Measurements from ENCODE around the gene MEIKIN. TPM values are rescaled to one million over a fixed set of nuclear protein-coding genes. Genes with fewer than 3 reads are reported as not detected.

The MEIKIN gene
- total RNA-seq, 4 donors from 2014 or later: not detected

DNA sequence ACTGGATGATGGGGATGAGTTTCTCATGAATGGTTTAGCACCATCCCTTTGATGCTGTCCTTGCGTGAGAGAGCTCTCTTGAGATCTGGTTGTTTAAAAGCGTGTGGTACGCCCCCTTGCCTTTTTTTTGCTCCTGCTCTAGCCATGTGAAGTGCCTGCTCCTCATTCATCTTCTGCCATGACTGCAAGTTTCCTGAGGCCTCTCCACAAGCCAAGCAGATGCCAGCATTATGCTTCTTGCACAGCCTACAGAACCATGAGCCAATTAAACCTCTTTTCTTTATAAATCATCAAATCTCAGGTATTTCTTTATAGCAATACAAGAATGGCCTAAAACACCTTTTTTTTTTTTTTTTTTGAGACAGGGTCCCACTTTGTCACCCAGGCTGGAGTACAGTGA, 181.5 kb downstream of the MEIKIN start:
- H3K27ac ChIP-seq: no peak overlapping the region
- DNase-seq (ENCODE audit: low spot score in 2 of 2): no peak
- WGBS, 2 donors: 97 to 98% methylated on average over 3 of the region's 3 CpGs

GRCh38 chr5:131760793-131761192, 184.7 kb downstream of the MEIKIN start:
- DNase-seq (ENCODE audit: low spot score in 2 of 2): no peak
- TF ChIP-seq EP300 (IDR thresholded peaks at IDR 0.05) (no peak), POLR2A (IDR thresholded peaks at IDR 0.05) (no peak), CTCF (IDR thresholded peaks at IDR 0.05) (no peak)
- WGBS, 2 donors: 78 to 85% methylated on average over 2 of the region's 2 CpGs
- Histone ChIP-seq H3K4me1 (peaks cover 0 to 39% (median 9%) of the 10 kb centered on the region in 4 donors), H3K4me3 (no peak overlapping the region), H3K36me3 (peaks cover 0 to 19% (median 2%) of the 10 kb centered on the region in 3 donors), H3K27ac (no peak overlapping the region), H3K27me3 (no peaks in the 10 kb centered on the region), H3K9me3 (no peaks in the 10 kb centered on the region)

More for the DNA sequence above, 181.5 kb downstream of the MEIKIN start:
- Histone ChIP-seq H3K27me3 (no peaks in the 10 kb centered on the region), H3K36me3 (peaks cover 0 to 19% (median 2%) of the 10 kb centered on the region in 3 donors), H3K4me3 (no peak overlapping the region), H3K9me3 (no peaks in the 10 kb centered on the region), H3K4me1 (peaks cover 0 to 22% (median 0%) of the 10 kb centered on the region in 4 donors)
- TF ChIP-seq CTCF (IDR thresholded peaks at IDR 0.05): no peak
- TF ChIP-seq POLR2A (IDR thresholded peaks at IDR 0.05): no peak
- no peak for TF ChIP-seq EP300 (IDR thresholded peaks at IDR 0.05)

- Histone ChIP-seq H3K27me3 (no peaks in the 10 kb centered on the region), H3K9me3 (no peaks in the 10 kb centered on the region), H3K4me1 (peaks cover 0 to 28% (median 9%) of the 10 kb centered on the region in 4 donors), H3K4me3 (no peak overlapping the region), H3K36me3 (peaks cover 0 to 16% (median 0%) of the 10 kb centered on the region in 3 donors), H3K27ac (no peak overlapping the region)
- WGBS, 2 donors: 92 to 94% methylated on average over 1 of the region's 1 CpG
- DNase-seq (ENCODE audit: low spot score in 2 of 2): no peak
- TF ChIP-seq EP300 (IDR thresholded peaks at IDR 0.05): no peak
- TF ChIP-seq CTCF (IDR thresholded peaks at IDR 0.05): no peak
- TF ChIP-seq POLR2A (IDR thresholded peaks at IDR 0.05): no peak
Measured at GRCh38 chr5:131759704-131760103, 185.8 kb downstream of the MEIKIN start.

DNA sequence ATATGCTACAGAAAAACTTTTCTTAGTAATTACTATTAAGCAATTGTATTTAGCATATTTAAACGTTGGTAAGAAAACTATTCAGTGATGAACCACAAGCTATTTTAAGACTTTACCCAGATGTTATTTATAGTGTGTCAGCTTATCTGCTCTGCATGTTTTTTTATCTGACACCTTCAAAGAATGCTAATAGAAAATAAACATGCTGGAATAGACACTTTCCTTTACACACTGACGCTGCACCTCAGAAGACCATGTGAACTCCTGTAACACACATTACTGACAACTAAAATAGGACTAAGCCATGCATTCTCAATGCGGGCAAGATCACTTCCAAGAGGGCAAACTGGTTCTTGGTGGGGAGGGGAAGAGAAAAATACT, 187.0 kb downstream of the MEIKIN start:
- H3K27me3 ChIP-seq: no peaks in the 10 kb centered on the region
- 40 to 59% methylated on average over 3 of the region's 3 CpGs for WGBS, 2 donors
- no peaks in the 10 kb centered on the region for H3K9me3 ChIP-seq
- no peak overlapping the region for H3K4me3 ChIP-seq
- H3K36me3 ChIP-seq: peaks cover 0 to 4% (median 0%) of the 10 kb centered on the region in 3 donors
- H3K27ac ChIP-seq: no peak overlapping the region
- peaks cover 0 to 26% (median 9%) of the 10 kb centered on the region in 4 donors for H3K4me1 ChIP-seq
- no peak for DNase-seq (ENCODE audit: low spot score in 2 of 2)
- TF ChIP-seq CTCF (IDR thresholded peaks at IDR 0.05) (no peak), EP300 (IDR thresholded peaks at IDR 0.05) (no peak), POLR2A (IDR thresholded peaks at IDR 0.05) (no peak)

- Histone ChIP-seq H3K4me1 (peaks cover 0 to 26% (median 9%) of the 10 kb centered on the region in 4 donors), H3K27ac (no peak overlapping the region), H3K4me3 (no peak overlapping the region), H3K36me3 (no peaks in the 10 kb centered on the region), H3K9me3 (no peaks in the 10 kb centered on the region), H3K27me3 (no peaks in the 10 kb centered on the region)
- no peak for DNase-seq (ENCODE audit: low spot score in 2 of 2)
- TF ChIP-seq EP300 (IDR thresholded peaks at IDR 0.05) (no peak), POLR2A (IDR thresholded peaks at IDR 0.05) (no peak), CTCF (IDR thresholded peaks at IDR 0.05) (no peak)
- WGBS, 2 donors: 94 to 96% methylated on average over 1 of the region's 1 CpG
Measured at GRCh38 chr5:131757830-131758519, 187.5 kb downstream of the MEIKIN start.

Measured in tibial nerve (tissue), 4 donors.